Neuronal stem cell (in vitro differentiated cells): ENCODE results near the gene GFOD2.

ENCODE experiments used
- DNase-seq: peaks from one replicate; pipeline ENCODE4 v3.0.0-alpha.2; 2013; ENCODE audit warnings: low spot score
- H2AFZ ChIP-seq: one replicate; pipeline ENCODE4 v1.6.1; 2013; ENCODE audit warnings: mild to moderate bottlenecking, low read length, inconsistent platforms
- H2AK5ac ChIP-seq: 2 replicates; pipeline ENCODE4 v1.6.1; 2013; ENCODE audit warnings: low read depth, mild to moderate bottlenecking, inconsistent platforms, low read length, moderate library complexity, mixed read lengths
- H2BK120ac ChIP-seq: 2 replicates; pipeline ENCODE4 v1.6.1; 2013; ENCODE audit warnings: low read depth, mild to moderate bottlenecking, inconsistent platforms, low read length, moderate library complexity, mixed read lengths
- H2BK12ac ChIP-seq: one replicate; pipeline ENCODE4 v1.6.1; 2013; ENCODE audit warnings: low read length, inconsistent platforms
- H2BK15ac ChIP-seq: 2 replicates; pipeline ENCODE4 v1.6.1; 2013; ENCODE audit warnings: mild to moderate bottlenecking, low read length, inconsistent platforms, mixed read lengths
- H2BK5ac ChIP-seq: one replicate; pipeline ENCODE4 v1.6.1; 2013; ENCODE audit warnings: inconsistent platforms, mild to moderate bottlenecking, low read length, moderate library complexity
- H3K14ac ChIP-seq: one replicate; pipeline ENCODE4 v1.6.1; 2013; ENCODE audit warnings: low read length, inconsistent platforms
- H3K18ac ChIP-seq: 2 replicates; pipeline ENCODE4 v1.6.1; 2013; ENCODE audit warnings: low read length, inconsistent platforms
- H3K23ac ChIP-seq: 2 replicates; pipeline ENCODE4 v1.6.1; 2013; ENCODE audit warnings: low read depth, mild to moderate bottlenecking, mixed read lengths, low read length, inconsistent platforms; ENCODE audit not compliant: poor library complexity
- H3K27ac ChIP-seq: replicated peaks from 3 replicates; pipeline ENCODE4 v1.5.1; 2013; ENCODE audit warnings: low read length, inconsistent platforms
- H3K27me3 ChIP-seq, 3 experiments: 2 replicates each; pipeline ENCODE4 v1.6.1; 2013; ENCODE audit warnings: low read length in 3 of 3, mild to moderate bottlenecking in 2 of 3, inconsistent platforms in 1 of 3, low read depth in 1 of 3, mixed read lengths in 1 of 3, moderate library complexity in 1 of 3; ENCODE audit not compliant: control insufficient read depth in 3 of 3, insufficient read depth in 3 of 3
- H3K36me3 ChIP-seq, 2 donors: replicated peaks in 1 of 2; 2 replicates each; pipeline ENCODE4 v1.6.1; 2013; ENCODE audit warnings: low read length in 2 of 2; ENCODE audit not compliant: control insufficient read depth in 2 of 2, insufficient read depth in 2 of 2
- H3K4ac ChIP-seq: 2 replicates; pipeline ENCODE4 v1.6.1; 2013; ENCODE audit warnings: inconsistent platforms, mild to moderate bottlenecking, low read length, moderate library complexity
- H3K4me1 ChIP-seq, 2 donors: 1 replicate in 1 of 2; 2 replicates in 1 of 2; pipeline ENCODE4 v1.6.1; 2013; ENCODE audit warnings: low read length in 2 of 2, low read depth in 1 of 2; ENCODE audit not compliant: control insufficient read depth in 2 of 2, insufficient read depth in 1 of 2
- H3K4me2 ChIP-seq: one replicate; pipeline ENCODE4 v1.6.1; 2013; ENCODE audit warnings: mild to moderate bottlenecking, low read length, inconsistent platforms; ENCODE audit not compliant: insufficient read depth, poor library complexity, severe bottlenecking
- H3K4me3 ChIP-seq, 2 donors: 2 replicates each; pipeline ENCODE4 v1.5.1; 2013; ENCODE audit warnings: low read length in 2 of 2, mild to moderate bottlenecking in 2 of 2, inconsistent platforms in 1 of 2, moderate library complexity in 1 of 2
- H3K79me1 ChIP-seq: one replicate; pipeline ENCODE4 v1.6.1; 2013; ENCODE audit warnings: low read depth, mild to moderate bottlenecking, inconsistent platforms, low read length, moderate library complexity
- H3K9ac ChIP-seq: one replicate; pipeline ENCODE4 v1.6.1; 2013; ENCODE audit warnings: mild to moderate bottlenecking, low read depth, low read length, inconsistent platforms; ENCODE audit not compliant: poor library complexity
- H3K9me3 ChIP-seq, 2 donors: replicated peaks in 1 of 2; 2 replicates each; pipeline versions ENCODE3 to v1.6.1; 2013; ENCODE audit warnings: low read length in 2 of 2, mild to moderate bottlenecking in 2 of 2, inconsistent platforms in 1 of 2, low read depth in 1 of 2, mixed read lengths in 1 of 2, moderate library complexity in 1 of 2; ENCODE audit not compliant: control insufficient read depth in 2 of 2, insufficient read depth in 1 of 2
- H4K8ac ChIP-seq: one replicate; pipeline ENCODE4 v1.6.1; 2013; ENCODE audit warnings: low read depth, mild to moderate bottlenecking, inconsistent platforms, low read length, moderate library complexity
- H4K91ac ChIP-seq: one replicate; pipeline ENCODE4 v1.6.1; 2013; ENCODE audit warnings: low read length, low read depth, mild to moderate bottlenecking, inconsistent platforms; ENCODE audit not compliant: poor library complexity
- WGBS, 2 donors: extraction: QIAGEN DNeasy Blood & Tissue Kit; methylation state at CpG; one replicate each; pipeline ENCODE4 v1.1.7; 2013; ENCODE audit warnings: missing lambda C conversion rate in 2 of 2, mixed read lengths in 1 of 2; ENCODE audit not compliant: insufficient read length in 2 of 2, insufficient replicate concordance in 1 of 2; ENCODE audit errors: extremely low coverage in 2 of 2; 5-methylcytosine and 5-hydroxymethylcytosine counted together

The GFOD2 gene

DNA sequence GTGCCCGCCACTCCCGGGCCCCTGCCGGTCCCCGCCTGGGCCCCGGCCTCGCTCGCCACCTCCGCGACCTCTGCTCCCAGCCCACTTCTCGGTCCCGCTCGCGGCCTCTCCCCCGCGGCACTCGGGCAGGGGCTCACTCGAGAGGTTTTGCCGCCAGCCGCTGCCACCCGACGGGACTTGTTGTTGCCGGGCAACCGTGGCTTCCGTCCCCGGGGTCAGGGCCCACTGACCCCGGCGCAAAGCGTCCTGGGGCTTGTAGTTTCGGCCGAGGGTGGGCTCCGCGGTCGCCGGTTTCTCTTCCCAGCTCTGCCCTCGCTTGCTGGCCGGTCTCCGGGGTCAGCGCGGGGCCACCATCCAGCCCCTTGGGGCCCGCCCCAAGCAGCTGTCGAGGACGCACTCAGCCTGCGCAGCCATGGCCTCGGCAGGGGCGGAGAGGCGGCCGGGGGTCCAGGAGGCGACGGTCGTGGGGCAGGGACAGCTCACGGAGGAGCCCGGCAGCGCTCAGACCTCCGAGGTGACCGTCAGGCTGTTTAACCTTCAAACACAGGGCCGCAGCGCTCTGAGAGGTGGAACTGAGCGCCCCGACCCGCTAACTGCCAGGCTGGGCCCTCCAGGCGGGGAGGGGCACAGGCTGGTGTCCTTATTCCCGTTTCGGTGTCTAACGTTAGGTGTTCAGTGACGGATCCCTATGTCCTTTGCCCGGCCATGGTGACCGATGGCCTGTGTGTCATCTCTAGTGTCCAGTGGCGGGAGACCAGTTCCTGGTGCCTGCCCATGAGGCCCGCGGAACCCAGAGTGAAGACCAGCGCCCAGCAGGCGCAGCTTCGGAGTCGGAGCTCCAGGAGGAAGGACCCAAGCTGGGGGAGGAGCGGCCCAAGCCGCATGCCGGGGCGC, 52.3 kb downstream of the GFOD2 start, which contains the start of the genes C16orf86 and ENKD1:
Gene C16orf86, plus strand, starts transcription at position 256 of the 894 bp plus-strand sequence. Its CDS starts 157 bp downstream, at position 413.
Gene ENKD1, minus strand, starts transcription at position 192 of the 894 bp plus-strand sequence. CDS start 308 bp downstream, outside the sequence.
- no peaks in the 10 kb centered on the region for H3K9me3 ChIP-seq
- H2AK5ac ChIP-seq, result peak within 1 kb of the TSS; percentile 96
- peaks cover 2% of the 10 kb centered on the region for H3K79me1 ChIP-seq
- H3K36me3 ChIP-seq, result peaks cover 11 to 34% of the 10 kb centered on the region in 2 donors
- no peak within 1 kb of the TSS for H4K8ac ChIP-seq
- H4K91ac ChIP-seq, result no peak within 1 kb of the TSS
- H2BK5ac ChIP-seq, result peak within 1 kb of the TSS; percentile 91
- peak within 1 kb of the TSS; percentile 99 for H3K4me2 ChIP-seq
- H3K18ac ChIP-seq, result peak within 1 kb of the TSS; percentile 88
- DNase-seq, result peak; percentile 87
- peak within 1 kb of the TSS; percentile 96 for H2AFZ ChIP-seq
- H3K4me1 ChIP-seq, result peaks cover 9 to 19% of the 10 kb centered on the region in 2 donors
- H2BK120ac ChIP-seq, result peak within 1 kb of the TSS; percentile 54
- no peaks in the 10 kb centered on the region for H3K27me3 ChIP-seq
- peak within 1 kb of the TSS; percentile 90 for H3K23ac ChIP-seq
- peak within 1 kb of the TSS; percentile 93 for H3K9ac ChIP-seq
- H3K27ac ChIP-seq, result no peak within 1 kb of the TSS
- H2BK12ac ChIP-seq, result no peak within 1 kb of the TSS
- no peak within 1 kb of the TSS for H3K4ac ChIP-seq
- H3K14ac ChIP-seq, result peak within 1 kb of the TSS; percentile 96
- H2BK15ac ChIP-seq, result no peak within 1 kb of the TSS
- no CpG with 5 or more reads among the region's 78 CpGs for WGBS, 2 donors
- peak within 1 kb of the TSS; percentile 51 to 87 for H3K4me3 ChIP-seq

DNA sequence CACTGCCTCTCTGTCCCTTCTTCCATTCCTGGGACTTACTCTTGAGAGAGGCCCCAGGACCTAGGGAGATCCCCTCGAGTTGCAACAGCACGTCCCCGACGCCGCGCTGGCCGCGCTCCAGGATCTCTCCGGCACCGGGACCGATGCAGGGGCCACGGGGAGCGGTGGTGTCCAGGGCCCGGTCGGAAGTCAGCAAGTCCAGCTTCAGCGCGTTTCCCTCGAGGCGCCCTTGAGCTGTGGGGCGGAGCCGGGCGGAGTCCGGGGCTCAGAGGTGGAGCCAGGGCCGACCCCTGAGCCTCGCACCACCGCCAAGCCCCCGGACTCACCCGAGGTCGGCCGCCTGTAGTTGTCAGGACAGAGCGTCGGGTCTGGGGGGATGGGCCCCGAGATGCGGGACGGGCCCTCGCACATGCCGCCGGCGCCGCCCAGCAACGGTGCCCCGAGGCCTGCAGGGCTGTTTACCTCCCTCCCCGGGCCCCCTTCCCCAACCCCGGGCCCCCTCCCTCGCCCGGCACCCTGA, 53.0 kb downstream of the GFOD2 start:
- DNase-seq, result no peak
- no peak overlapping the region for H4K91ac ChIP-seq
- H2BK12ac ChIP-seq, result no peak overlapping the region
- peak overlapping the region; percentile 96 for H2AFZ ChIP-seq
- no peak overlapping the region for H2BK15ac ChIP-seq
- no peak overlapping the region for H2BK120ac ChIP-seq
- H3K27me3 ChIP-seq, result peaks cover 0 to 2% (median 0%) of the 10 kb centered on the region in 3 experiments
- H3K79me1 ChIP-seq, result peaks cover 2% of the 10 kb centered on the region
- no peak overlapping the region for H4K8ac ChIP-seq
- no CpG with 5 or more reads among the region's 46 CpGs for WGBS, 2 donors
- H3K27ac ChIP-seq, result no peak overlapping the region
- peak overlapping the region; percentile 81 for H3K18ac ChIP-seq
- peak overlapping the region; percentile 99 for H3K4me2 ChIP-seq
- H3K4me1 ChIP-seq, result peaks cover 12 to 22% of the 10 kb centered on the region in 2 donors
- peaks cover 11 to 37% of the 10 kb centered on the region in 2 donors for H3K36me3 ChIP-seq
- no peak overlapping the region for H3K4ac ChIP-seq
- peak overlapping the region; percentile 93 for H3K9ac ChIP-seq
- no peak overlapping the region for H3K14ac ChIP-seq
- H3K23ac ChIP-seq, result peak overlapping the region; percentile 50
- peak overlapping the region; percentile 89 for H2AK5ac ChIP-seq
- no peak overlapping the region for H2BK5ac ChIP-seq
- H3K9me3 ChIP-seq, result no peaks in the 10 kb centered on the region
- H3K4me3 ChIP-seq, result peak overlapping the region; percentile 51 to 87

DNA sequence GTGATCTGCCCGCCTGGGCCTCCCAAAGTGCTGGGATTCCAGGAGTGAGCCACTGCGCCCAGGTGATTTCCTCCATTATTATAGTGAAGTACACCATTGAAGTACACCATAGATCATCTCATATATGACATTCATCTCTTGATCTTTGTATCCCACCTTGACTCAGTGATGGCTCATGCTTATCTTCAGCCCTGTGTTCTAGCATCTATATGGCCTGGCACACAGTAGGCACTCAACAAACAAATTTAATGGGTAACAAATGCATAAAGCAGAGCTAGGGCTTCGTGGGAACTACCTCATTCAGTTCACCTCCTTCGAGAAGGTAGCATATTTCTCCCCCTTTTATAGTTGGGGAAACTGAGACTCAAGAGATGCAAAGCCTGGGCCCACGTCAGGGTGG, 53.5 kb downstream of the GFOD2 start:
- Histone ChIP-seq H2BK15ac (no peak overlapping the region), H3K27ac (no peak overlapping the region)
- WGBS, 2 donors, result no CpG with 5 or more reads among the region's 5 CpGs

DNA sequence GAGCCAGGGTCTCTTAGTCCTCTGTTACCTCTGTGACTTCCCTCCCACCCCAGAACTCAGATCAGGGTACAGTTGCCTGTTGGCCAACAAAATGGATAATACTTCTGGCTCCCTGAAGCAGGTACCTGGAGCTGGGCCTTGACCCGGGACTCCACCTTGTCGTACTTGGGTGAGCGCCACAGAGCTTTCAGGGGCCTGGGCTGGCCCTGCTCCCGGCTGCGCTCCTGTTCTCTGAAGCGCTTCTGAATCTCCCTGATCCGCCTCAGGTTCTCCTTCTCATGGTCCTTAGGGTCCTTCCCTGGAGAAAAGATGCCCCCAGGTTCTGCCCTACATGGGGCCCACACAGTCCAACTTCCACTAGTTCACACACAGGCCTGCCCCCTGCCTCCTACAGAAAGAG, 54.2 kb downstream of the GFOD2 start:
- no peak overlapping the region for H3K4me2 ChIP-seq
- no peak overlapping the region for H2BK120ac ChIP-seq
- no CpG with 5 or more reads among the region's 7 CpGs for WGBS, 2 donors
- H4K8ac ChIP-seq, result no peak overlapping the region
- H3K4me3 ChIP-seq, result no peak overlapping the region
- H3K23ac ChIP-seq, result no peak overlapping the region
- peaks cover 12 to 22% of the 10 kb centered on the region in 2 donors for H3K4me1 ChIP-seq
- H3K27me3 ChIP-seq, result peaks cover 0 to 2% (median 0%) of the 10 kb centered on the region in 3 experiments
- no peaks in the 10 kb centered on the region for H3K9me3 ChIP-seq
- peaks cover 11 to 37% of the 10 kb centered on the region in 2 donors for H3K36me3 ChIP-seq
- peaks cover 4% of the 10 kb centered on the region for H3K79me1 ChIP-seq
- DNase-seq, result no peak
- H2AFZ ChIP-seq, result no peak overlapping the region
- no peak overlapping the region for H2AK5ac ChIP-seq
- no peak overlapping the region for H2BK5ac ChIP-seq
- H2BK15ac ChIP-seq, result no peak overlapping the region
- no peak overlapping the region for H3K9ac ChIP-seq
- no peak overlapping the region for H3K18ac ChIP-seq
- no peak overlapping the region for H4K91ac ChIP-seq
- no peak overlapping the region for H3K4ac ChIP-seq
- no peak overlapping the region for H3K27ac ChIP-seq
- H2BK12ac ChIP-seq, result no peak overlapping the region
- no peak overlapping the region for H3K14ac ChIP-seq

More for the DNA sequence above, 53.5 kb downstream of the GFOD2 start:
- Histone ChIP-seq H3K79me1 (peaks cover 2% of the 10 kb centered on the region), H4K91ac (no peak overlapping the region), H2BK120ac (no peak overlapping the region), H3K4ac (no peak overlapping the region), H3K14ac (no peak overlapping the region), H3K27me3 (peaks cover 0 to 2% (median 0%) of the 10 kb centered on the region in 3 experiments), H3K36me3 (peaks cover 11 to 37% of the 10 kb centered on the region in 2 donors), H3K4me2 (peak overlapping the region; percentile 99), H3K9me3 (no peaks in the 10 kb centered on the region), H3K9ac (no peak overlapping the region), H4K8ac (no peak overlapping the region), H3K4me3 (peak overlapping the region; percentile 51 to 87), H2AFZ (peak overlapping the region; percentile 96), H2AK5ac (no peak overlapping the region), H3K4me1 (peaks cover 12 to 22% of the 10 kb centered on the region in 2 donors), H2BK5ac (no peak overlapping the region), H2BK12ac (no peak overlapping the region), H3K18ac (no peak overlapping the region), H3K23ac (no peak overlapping the region)
- DNase-seq, result no peak
